HEK293T (cell line): ENCODE data around the gene CACNB3.

Experiments
- ARNT ChIP-seq: fragments of 450-650 bp; IDR thresholded peaks from 2 replicates; pipeline ENCODE4 v1.6.1; 2017; ENCODE audit warnings: mild to moderate bottlenecking
- BHLHE40 ChIP-seq: fragments of 450-650 bp; IDR thresholded peaks from 2 replicates; pipeline ENCODE4 v1.6.1; 2016; ENCODE audit warnings: mild to moderate bottlenecking, moderate library complexity, borderline replicate concordance
- ELF4 ChIP-seq: fragments of 450-650 bp; IDR thresholded peaks from 2 replicates; pipeline ENCODE4 v1.6.1; 2017; ENCODE audit warnings: antibody characterized with exemption
- FOXA1 ChIP-seq: fragments of 450-650 bp; IDR thresholded peaks from 2 replicates; pipeline ENCODE4 v1.6.1; 2016; ENCODE audit warnings: mild to moderate bottlenecking
- FOXK2 ChIP-seq: fragments of 450-650 bp; IDR thresholded peaks from 2 replicates; pipeline ENCODE4 v1.6.1; 2016; ENCODE audit warnings: mild to moderate bottlenecking
- FOXM1 ChIP-seq: fragments of 450-650 bp; IDR thresholded peaks from 2 replicates; pipeline ENCODE4 v1.6.1; 2017; ENCODE audit warnings: mild to moderate bottlenecking, borderline replicate concordance
- HDGF ChIP-seq: fragments of 450-650 bp; IDR thresholded peaks from 2 replicates; pipeline ENCODE4 v1.6.1; 2017; ENCODE audit warnings: antibody characterized with exemption, borderline replicate concordance
- L3MBTL2 ChIP-seq: fragments of 450-650 bp; conservative IDR thresholded peaks from 2 replicates; pipeline ENCODE4 v1.6.1; 2016; ENCODE audit warnings: mild to moderate bottlenecking
- LEF1 ChIP-seq: fragments of 450-650 bp; IDR thresholded peaks from 2 replicates; pipeline ENCODE4 v1.6.1; 2017; ENCODE audit warnings: mild to moderate bottlenecking, borderline replicate concordance
- PKNOX1 ChIP-seq: fragments of 450-650 bp; IDR thresholded peaks from 2 replicates; pipeline ENCODE4 v1.6.1; 2016
- SP1 ChIP-seq: fragments of 450-650 bp; IDR thresholded peaks from 2 replicates; pipeline ENCODE4 v1.6.1; 2017
- SUZ12 ChIP-seq: fragments of 450-650 bp; IDR thresholded peaks from 2 replicates; pipeline ENCODE4 v1.6.1; 2016; ENCODE audit warnings: mild to moderate bottlenecking
- TARDBP ChIP-seq: fragments of 450-650 bp; IDR thresholded peaks from 2 replicates; pipeline ENCODE4 v1.6.1; 2016
- ZNF384 ChIP-seq: fragments of 450-650 bp; IDR thresholded peaks from 2 replicates; pipeline ENCODE4 v1.6.1; 2016

- TF ChIP-seq LEF1 (no peak), SP1 (no peak), FOXA1 (no peak), L3MBTL2 (no peak), ARNT (no peak), TARDBP (no peak), ELF4 (no peak), HDGF (no peak), SUZ12 (no peak), PKNOX1 (no peak), BHLHE40 (no peak), FOXM1 (no peak), FOXK2 (no peak), ZNF384 (no peak)
These were observed 8.0 kb downstream of the CACNB3 start for GRCh38 chr12:48826209-48826855.
